HEK293 (cell line): ENCODE data around the gene ZNF616.

Experiments used
- CTCF ChIA-PET: fragments of 350-600 bp; formaldehyde crosslinking; extraction: SDS; loops from one replicate; lab custom pipeline; 2021; ENCODE audit warnings: antibody characterized with exemption; lab: Yijun Ruan, JAX
- POLR2A ChIA-PET: fragments of 300-600 bp; formaldehyde crosslinking; extraction: SDS; loops from one replicate; lab custom pipeline; 2020; ENCODE audit warnings: antibody characterized with exemption, inconsistent platforms; lab: Yijun Ruan, JAX
- H3K27ac ChIP-seq: fragments of 200-500 bp; sonication (Bioruptor generic); 2 replicates; pipeline ENCODE4 v1.5.1; 2014; ENCODE audit warnings: low read depth, low read length, control low read depth, inconsistent platforms; ENCODE audit errors: extremely low read depth
- H3K36me3 ChIP-seq, 2 experiments: fragments of 200-500 bp in 1 of 2; sonication (Bioruptor generic) in 1 of 2; 1 replicate in 1 of 2; 2 replicates in 1 of 2; pipeline ENCODE4 v1.5.1; 2014 to 2017; ENCODE audit warnings: inconsistent platforms in 2 of 2, low read length in 2 of 2; ENCODE audit not compliant: control insufficient read depth in 2 of 2, insufficient read depth in 1 of 2
- H3K4me1 ChIP-seq: fragments of 200-500 bp; sonication (Bioruptor generic); 2 replicates; pipeline ENCODE4 v1.5.1; 2014; ENCODE audit warnings: mild to moderate bottlenecking, low read length, inconsistent platforms; ENCODE audit not compliant: control insufficient read depth, insufficient read depth
- H3K4me3 ChIP-seq: 2 replicates; pipeline ENCODE4 v1.5.1; 2011; ENCODE audit warnings: low read depth, mild to moderate bottlenecking, control low read depth, low read length, moderate library complexity
- H3K9me3 ChIP-seq: fragments of 200-500 bp; sonication (Bioruptor generic); 2 replicates; pipeline ENCODE4 v1.5.1; 2014; ENCODE audit warnings: low read depth, low read length, inconsistent platforms; ENCODE audit not compliant: control insufficient read depth, insufficient read depth
- GFI1B ChIP-seq: fragments of 450-650 bp; formaldehyde crosslinking; IDR thresholded peaks from 2 replicates; pipeline ENCODE4 v1.5.1; 2016; ENCODE audit warnings: missing biosample characterization, missing genetic modification characterization
- GLI2 ChIP-seq: fragments of 450-650 bp; formaldehyde crosslinking; IDR thresholded peaks from 2 replicates; pipeline ENCODE4; 2017; ENCODE audit warnings: missing biosample characterization, missing genetic modification characterization, low read depth, borderline replicate concordance
- GLIS1 ChIP-seq: fragments of 450-650 bp; formaldehyde crosslinking; IDR thresholded peaks from 2 replicates; pipeline ENCODE4 v1.5.1; 2016; ENCODE audit warnings: missing biosample characterization, missing genetic modification characterization
- KLF1 ChIP-seq: fragments of 450-650 bp; formaldehyde crosslinking; IDR thresholded peaks from 2 replicates; pipeline ENCODE4 v1.5.1; 2016; ENCODE audit warnings: missing biosample characterization, missing genetic modification characterization
- KLF16 ChIP-seq: fragments of 450-650 bp; formaldehyde crosslinking; IDR thresholded peaks from 2 replicates; pipeline ENCODE4 v1.5.1; 2017; ENCODE audit warnings: missing biosample characterization, missing genetic modification characterization
- SCRT1 ChIP-seq: fragments of 450-650 bp; formaldehyde crosslinking; IDR thresholded peaks from 2 replicates; pipeline ENCODE4 v1.5.1; 2016; ENCODE audit warnings: missing biosample characterization, missing genetic modification characterization, borderline replicate concordance
- TCF7L2 ChIP-seq: IDR thresholded peaks from 2 replicates; pipeline ENCODE4 v1.6.1; 2011; ENCODE audit warnings: low read depth, mild to moderate bottlenecking, inconsistent platforms, low read length, moderate library complexity, borderline replicate concordance
- ZBTB48 ChIP-seq: fragments of 450-650 bp; formaldehyde crosslinking; IDR thresholded peaks from 2 replicates; pipeline ENCODE4 v1.5.1; 2016; ENCODE audit warnings: missing biosample characterization, missing genetic modification characterization
- ZNF112 ChIP-seq: fragments of 450-650 bp; formaldehyde crosslinking; IDR thresholded peaks from 2 replicates; pipeline ENCODE4 v1.5.0; 2017; ENCODE audit warnings: missing biosample characterization, missing genetic modification characterization
- ZNF121 ChIP-seq: fragments of 450-650 bp; formaldehyde crosslinking; IDR thresholded peaks from 2 replicates; pipeline ENCODE4 v1.5.1; 2016; ENCODE audit warnings: missing biosample characterization, missing genetic modification characterization
- ZNF133 ChIP-seq: fragments of 450-650 bp; formaldehyde crosslinking; IDR thresholded peaks from 2 replicates; pipeline ENCODE4 v1.5.1; 2016; ENCODE audit warnings: missing biosample characterization, missing genetic modification characterization
- ZNF239 ChIP-seq: fragments of 450-650 bp; formaldehyde crosslinking; IDR thresholded peaks from 2 replicates; pipeline ENCODE4 v1.5.1; 2016; ENCODE audit warnings: missing biosample characterization, missing genetic modification characterization
- ZNF335 ChIP-seq: fragments of 450-650 bp; formaldehyde crosslinking; conservative IDR thresholded peaks from 2 replicates; pipeline ENCODE4 v1.5.1; 2016; ENCODE audit warnings: missing biosample characterization, missing genetic modification characterization
- ZNF354C ChIP-seq: fragments of 450-650 bp; formaldehyde crosslinking; IDR thresholded peaks from 2 replicates; pipeline ENCODE4 v1.5.1; 2016; ENCODE audit warnings: missing biosample characterization, missing genetic modification characterization, low read depth, borderline replicate concordance
- ZNF426 ChIP-seq: fragments of 450-650 bp; formaldehyde crosslinking; IDR thresholded peaks from 2 replicates; pipeline ENCODE4 v1.5.1; 2017; ENCODE audit warnings: missing biosample characterization, missing genetic modification characterization, mild to moderate bottlenecking, inconsistent platforms, moderate library complexity
- ZNF514 ChIP-seq: fragments of 450-650 bp; formaldehyde crosslinking; IDR thresholded peaks from 2 replicates; pipeline ENCODE4 v1.5.1; 2016; ENCODE audit warnings: missing biosample characterization, missing genetic modification characterization
- ZNF548 ChIP-seq: fragments of 450-650 bp; formaldehyde crosslinking; IDR thresholded peaks from 2 replicates; pipeline ENCODE4 v1.5.1; 2016; ENCODE audit warnings: missing biosample characterization, missing genetic modification characterization
- ZNF600 ChIP-seq: fragments of 450-650 bp; formaldehyde crosslinking; IDR thresholded peaks from 2 replicates; pipeline ENCODE4 v1.5.1; 2016; ENCODE audit warnings: missing biosample characterization, missing genetic modification characterization
- ZNF747 ChIP-seq: fragments of 450-650 bp; formaldehyde crosslinking; IDR thresholded peaks from 2 replicates; pipeline ENCODE4 v1.5.1; 2016; ENCODE audit warnings: missing biosample characterization, missing genetic modification characterization
- ZNF777 ChIP-seq: fragments of 450-650 bp; formaldehyde crosslinking; IDR thresholded peaks from 2 replicates; pipeline ENCODE4 v1.5.1; 2017; ENCODE audit warnings: missing biosample characterization, missing genetic modification characterization, borderline replicate concordance
- TF ChIP-seq, protein P1 (sequence below): fragments of 450-650 bp; formaldehyde crosslinking; IDR thresholded peaks from 2 replicates; pipeline ENCODE4 v1.5.1; 2017; ENCODE audit warnings: missing biosample characterization, missing genetic modification characterization
- TF ChIP-seq, protein P2 (sequence below): fragments of 450-650 bp; IDR thresholded peaks from 2 replicates; pipeline ENCODE4 v1.5.1; 2018; ENCODE audit warnings: missing biosample characterization, missing genetic modification characterization
- TF ChIP-seq, protein P3 (sequence below): fragments of 450-650 bp; formaldehyde crosslinking; IDR thresholded peaks from 2 replicates; pipeline ENCODE4 v1.5.1; 2016; ENCODE audit warnings: missing biosample characterization, missing genetic modification characterization

Gene ZNF616

DNA sequence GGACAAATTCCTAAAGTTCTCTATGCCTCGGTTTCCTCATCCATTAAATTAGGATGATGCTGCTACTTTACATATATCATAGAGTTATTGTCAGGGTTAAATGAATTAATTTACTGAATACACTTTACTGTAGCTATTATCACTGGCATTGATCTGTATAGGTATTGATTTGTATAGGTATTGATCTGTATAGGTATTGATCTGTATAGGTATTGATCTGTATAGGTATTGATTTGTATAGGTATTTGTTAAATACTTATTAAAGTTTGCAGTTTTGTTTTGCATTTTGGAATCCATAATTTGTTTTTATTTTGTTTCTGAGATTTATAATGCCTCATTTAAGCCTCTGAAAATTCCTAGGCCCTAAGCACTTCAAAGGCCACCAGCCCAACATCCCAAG is 47.7 kb upstream of the ZNF616 start (continued):
- TF ChIP-seq, protein P1, sequence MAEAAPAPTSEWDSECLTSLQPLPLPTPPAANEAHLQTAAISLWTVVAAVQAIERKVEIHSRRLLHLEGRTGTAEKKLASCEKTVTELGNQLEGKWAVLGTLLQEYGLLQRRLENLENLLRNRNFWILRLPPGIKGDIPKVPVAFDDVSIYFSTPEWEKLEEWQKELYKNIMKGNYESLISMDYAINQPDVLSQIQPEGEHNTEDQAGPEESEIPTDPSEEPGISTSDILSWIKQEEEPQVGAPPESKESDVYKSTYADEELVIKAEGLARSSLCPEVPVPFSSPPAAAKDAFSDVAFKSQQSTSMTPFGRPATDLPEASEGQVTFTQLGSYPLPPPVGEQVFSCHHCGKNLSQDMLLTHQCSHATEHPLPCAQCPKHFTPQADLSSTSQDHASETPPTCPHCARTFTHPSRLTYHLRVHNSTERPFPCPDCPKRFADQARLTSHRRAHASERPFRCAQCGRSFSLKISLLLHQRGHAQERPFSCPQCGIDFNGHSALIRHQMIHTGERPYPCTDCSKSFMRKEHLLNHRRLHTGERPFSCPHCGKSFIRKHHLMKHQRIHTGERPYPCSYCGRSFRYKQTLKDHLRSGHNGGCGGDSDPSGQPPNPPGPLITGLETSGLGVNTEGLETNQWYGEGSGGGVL (tag by site-specific recombination), result no peak
- TF ChIP-seq GLI2 (tag by site-specific recombination) (no peak), ZNF354C (tag by site-specific recombination) (no peak), SCRT1 (tag by site-specific recombination) (no peak), KLF1 (tag by site-specific recombination) (no peak), ZNF514 (tag by site-specific recombination) (no peak), ZNF777 (tag by site-specific recombination) (no peak), TCF7L2 (no peak)
- TF ChIP-seq, protein P2, sequence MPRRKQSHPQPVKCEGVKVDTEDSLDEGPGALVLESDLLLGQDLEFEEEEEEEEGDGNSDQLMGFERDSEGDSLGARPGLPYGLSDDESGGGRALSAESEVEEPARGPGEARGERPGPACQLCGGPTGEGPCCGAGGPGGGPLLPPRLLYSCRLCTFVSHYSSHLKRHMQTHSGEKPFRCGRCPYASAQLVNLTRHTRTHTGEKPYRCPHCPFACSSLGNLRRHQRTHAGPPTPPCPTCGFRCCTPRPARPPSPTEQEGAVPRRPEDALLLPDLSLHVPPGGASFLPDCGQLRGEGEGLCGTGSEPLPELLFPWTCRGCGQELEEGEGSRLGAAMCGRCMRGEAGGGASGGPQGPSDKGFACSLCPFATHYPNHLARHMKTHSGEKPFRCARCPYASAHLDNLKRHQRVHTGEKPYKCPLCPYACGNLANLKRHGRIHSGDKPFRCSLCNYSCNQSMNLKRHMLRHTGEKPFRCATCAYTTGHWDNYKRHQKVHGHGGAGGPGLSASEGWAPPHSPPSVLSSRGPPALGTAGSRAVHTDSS (tag by site-specific recombination), result no peak
- TF ChIP-seq, protein P3, sequence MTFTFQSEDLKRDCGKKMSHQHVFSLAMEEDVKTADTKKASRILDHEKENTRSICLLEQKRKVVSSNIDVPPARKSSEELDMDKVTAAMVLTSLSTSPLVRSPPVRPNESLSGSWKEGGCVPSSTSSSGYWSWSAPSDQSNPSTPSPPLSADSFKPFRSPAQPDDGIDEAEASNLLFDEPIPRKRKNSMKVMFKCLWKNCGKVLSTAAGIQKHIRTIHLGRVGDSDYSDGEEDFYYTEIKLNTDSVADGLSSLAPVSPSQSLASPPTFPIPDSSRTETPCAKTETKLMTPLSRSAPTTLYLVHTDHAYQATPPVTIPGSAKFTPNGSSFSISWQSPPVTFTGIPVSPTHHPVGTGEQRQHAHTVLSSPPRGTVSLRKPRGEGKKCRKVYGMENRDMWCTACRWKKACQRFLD (tag by site-specific recombination), result no peak

DNA sequence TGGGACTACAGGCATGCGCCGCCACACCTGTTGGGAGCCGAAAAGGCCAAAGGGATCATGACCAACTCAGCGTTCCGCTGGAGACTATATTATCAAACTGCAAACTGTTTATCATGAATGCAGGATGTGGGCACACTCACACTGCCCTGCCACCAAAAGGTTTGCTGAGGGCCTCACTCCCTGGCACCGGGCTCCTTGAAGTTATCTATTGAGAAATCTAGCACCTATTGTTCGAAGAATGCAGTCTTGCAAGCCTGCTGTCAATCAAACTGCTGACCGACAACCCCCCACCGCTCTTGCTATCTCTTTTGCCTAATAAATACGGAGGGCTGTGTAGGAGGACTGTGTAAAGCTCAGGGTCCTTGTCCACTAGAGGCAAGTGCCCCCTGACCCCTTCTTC is 36.8 kb upstream of the ZNF616 start:
- H3K4me1 ChIP-seq, result peaks cover 6% of the 10 kb centered on the region
- ChIA-PET CTCF (no interaction called here), POLR2A (interaction anchor here (0.5 to 4.0 kb wide), 2 partner anchors 13 to 1882 kb away, joined by 3 to 29 read pairs; partner anchors contain the start of gene PPP2R1A)
- H3K4me3 ChIP-seq, result no peak overlapping the region
- H3K27ac ChIP-seq, result no peak overlapping the region
- H3K36me3 ChIP-seq, result no peaks in the 10 kb centered on the region
- H3K9me3 ChIP-seq, result no peaks in the 10 kb centered on the region
- TF ChIP-seq ZNF747 (no peak), ZNF600 (tag by site-specific recombination) (no peak), GFI1B (no peak), ZNF777 (tag by site-specific recombination) (no peak)

DNA sequence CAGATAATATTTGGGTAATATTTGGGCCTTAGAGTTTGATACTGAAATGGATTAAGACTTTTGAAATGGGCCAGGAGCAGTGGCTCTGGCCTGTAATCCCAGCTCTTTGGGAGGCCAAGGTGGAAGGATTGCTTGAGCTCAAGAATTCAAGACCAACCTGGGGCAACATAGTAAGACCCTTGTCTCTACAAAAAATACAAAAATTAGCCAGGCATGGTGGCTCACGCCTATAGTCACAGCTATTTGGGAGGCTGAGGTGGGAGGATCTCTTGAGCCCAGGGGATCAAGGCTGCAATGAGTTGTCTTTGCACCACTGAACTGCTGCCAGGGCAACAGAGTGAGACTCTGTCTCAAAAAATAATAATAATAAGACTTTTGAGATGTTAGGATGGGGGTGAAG is 32.6 kb upstream of the ZNF616 start:
- POLR2A ChIA-PET, result interaction anchor here (1.7 kb wide), 1 partner anchor 17 kb away, joined by 16 read pairs; the partner anchor contains the start of gene PPP2R1A
- Histone ChIP-seq H3K36me3 (peaks cover 17 to 18% of the 10 kb centered on the region in 2 experiments), H3K4me3 (no peak overlapping the region), H3K9me3 (no peaks in the 10 kb centered on the region), H3K4me1 (peaks cover 6% of the 10 kb centered on the region), H3K27ac (no peak overlapping the region)
- no peak for TF ChIP-seq ZNF239 (tag by site-specific recombination)
- TF ChIP-seq ZNF133 (tag by site-specific recombination), result no peak
- no peak for TF ChIP-seq GLIS1 (tag by site-specific recombination)
- no peak for TF ChIP-seq ZNF426 (tag by site-specific recombination)
- no peak for TF ChIP-seq SCRT1 (tag by site-specific recombination)
- TF ChIP-seq ZNF112 (tag by site-specific recombination), result no peak
- TF ChIP-seq KLF16 (tag by site-specific recombination), result no peak
- TF ChIP-seq ZNF548 (tag by site-specific recombination), result no peak
- peak; percentile 56; the same call in 1 of the 2 replicates for TF ChIP-seq ZNF121 (tag by site-specific recombination)
- no peak for TF ChIP-seq ZBTB48 (tag by site-specific recombination)
- peak; percentile 23 for TF ChIP-seq ZNF335 (tag by site-specific recombination)
- CTCF ChIA-PET, result interaction anchor here (0.6 kb wide), 1 partner anchor 782 kb away, joined by 3 read pairs; no protein-coding TSS in a partner anchor
